Upper lobe of right lung (tissue), 1 donor: ENCODE results near the gene ACSL4. TPM values are rescaled to one million over a fixed set of nuclear protein-coding genes. Genes with fewer than 3 reads are reported as not detected.

ENCODE experiments used
- ATAC-seq: fragments of 200-7000 bp; cut with Tn5 transposase; one replicate; pipeline ENCODE4 v1.9.1; 2020; ENCODE audit warnings: mild to moderate bottlenecking, moderate library complexity
- DNase-seq: peaks from one replicate; pipeline ENCODE4 v3.0.0-alpha.2; 2020
- H3K27ac ChIP-seq: fragments of 200-600 bp; one replicate; pipeline ENCODE4 v1.8.0; 2022
- H3K27me3 ChIP-seq: fragments of 200-600 bp; one replicate; pipeline ENCODE4 v1.8.0; 2022; ENCODE audit warnings: mild to moderate bottlenecking
- H3K36me3 ChIP-seq: fragments of 200-600 bp; one replicate; pipeline ENCODE4 v1.8.0; 2022
- H3K4me1 ChIP-seq: fragments of 200-600 bp; one replicate; pipeline ENCODE4 v1.8.0; 2022
- H3K4me3 ChIP-seq: fragments of 200-600 bp; one replicate; pipeline ENCODE4 v1.8.0; 2022; ENCODE audit warnings: mild to moderate bottlenecking
- H3K9me3 ChIP-seq: fragments of 200-600 bp; one replicate; pipeline ENCODE4 v1.8.0; 2022
- intact Hi-C: fragments of 100-400 bp; cut with DNase I; formaldehyde crosslinking; loops from one replicate; pipeline ENCODE4 v1.11.0; 2022
- total RNA-seq: library from RNA; stranded (reverse); fragmentation: NEBNext Ultra II Directional; extraction: Animal tissue kit (Norgen Biotek cat#: 25700); gene quantifications from one replicate; pipeline ENCODE4 v1.2.1, GENCODE V29; 2021
- TF ChIP-seq, protein P1 (sequence below): fragments of 200-600 bp; IDR thresholded peaks from one replicate; pipeline ENCODE4 v1.8.0; 2022; ENCODE audit warnings: antibody characterized with exemption
- donor health status: DM: no; HTN: yes; CAD: no; lungs with severe emphysema.

The ACSL4 gene
- total RNA-seq, 1 donor from 2014 or later, result 140 TPM

DNA sequence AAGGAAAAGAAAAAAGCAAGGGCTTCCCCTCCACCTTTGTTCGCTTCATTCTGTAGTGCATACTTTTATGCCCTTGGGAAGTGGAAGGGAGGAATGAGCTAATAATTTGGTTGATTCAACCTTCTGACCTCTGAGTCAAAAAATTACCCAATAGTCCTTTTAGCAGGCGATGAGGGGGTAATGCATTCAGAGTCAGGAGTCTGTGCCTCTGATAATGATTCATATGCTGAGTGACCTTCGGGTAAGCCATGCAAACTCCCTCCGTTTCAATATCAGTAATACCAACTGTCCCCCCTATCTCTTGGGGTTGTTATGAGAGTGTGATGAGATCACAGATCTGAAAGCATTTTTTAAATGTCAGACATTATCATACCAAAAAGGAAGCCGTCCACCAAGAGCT is 41.6 kb upstream of the ACSL4 start:
- Histone ChIP-seq H3K4me1 (no peaks in the 10 kb centered on the region), H3K9me3 (no peaks in the 10 kb centered on the region), H3K27ac (no peak overlapping the region), H3K4me3 (no peak overlapping the region), H3K36me3 (no peaks in the 10 kb centered on the region), H3K27me3 (no peaks in the 10 kb centered on the region)
- intact Hi-C loops, result no loop called here
- ATAC-seq (peak; percentile 86), DNase-seq (no peak)
- TF ChIP-seq, protein P1, sequence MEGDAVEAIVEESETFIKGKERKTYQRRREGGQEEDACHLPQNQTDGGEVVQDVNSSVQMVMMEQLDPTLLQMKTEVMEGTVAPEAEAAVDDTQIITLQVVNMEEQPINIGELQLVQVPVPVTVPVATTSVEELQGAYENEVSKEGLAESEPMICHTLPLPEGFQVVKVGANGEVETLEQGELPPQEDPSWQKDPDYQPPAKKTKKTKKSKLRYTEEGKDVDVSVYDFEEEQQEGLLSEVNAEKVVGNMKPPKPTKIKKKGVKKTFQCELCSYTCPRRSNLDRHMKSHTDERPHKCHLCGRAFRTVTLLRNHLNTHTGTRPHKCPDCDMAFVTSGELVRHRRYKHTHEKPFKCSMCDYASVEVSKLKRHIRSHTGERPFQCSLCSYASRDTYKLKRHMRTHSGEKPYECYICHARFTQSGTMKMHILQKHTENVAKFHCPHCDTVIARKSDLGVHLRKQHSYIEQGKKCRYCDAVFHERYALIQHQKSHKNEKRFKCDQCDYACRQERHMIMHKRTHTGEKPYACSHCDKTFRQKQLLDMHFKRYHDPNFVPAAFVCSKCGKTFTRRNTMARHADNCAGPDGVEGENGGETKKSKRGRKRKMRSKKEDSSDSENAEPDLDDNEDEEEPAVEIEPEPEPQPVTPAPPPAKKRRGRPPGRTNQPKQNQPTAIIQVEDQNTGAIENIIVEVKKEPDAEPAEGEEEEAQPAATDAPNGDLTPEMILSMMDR, result no peak

DNA sequence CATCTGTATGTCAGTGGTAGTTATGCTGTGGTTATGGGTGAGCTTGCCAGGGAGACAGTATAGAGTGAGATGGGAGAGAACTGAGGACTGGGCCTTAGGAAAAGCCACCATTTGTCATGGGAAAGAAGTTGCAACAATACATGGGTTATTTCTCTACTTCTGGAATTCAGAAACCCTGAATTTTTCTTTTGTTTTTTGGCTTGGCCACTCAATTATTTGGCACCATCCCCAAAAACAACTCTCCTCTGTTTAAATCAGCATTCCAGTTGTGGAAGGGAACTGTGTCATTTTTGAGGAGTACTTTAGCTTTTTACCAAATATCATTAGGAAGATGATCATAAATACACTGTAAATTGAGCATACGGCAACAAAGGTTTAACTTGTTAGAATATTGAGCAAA is 41.1 kb upstream of the ACSL4 start:
- no peaks in the 10 kb centered on the region for H3K36me3 ChIP-seq
- TF ChIP-seq, protein P1, result no peak
- no peak overlapping the region for H3K27ac ChIP-seq
- H3K27me3 ChIP-seq, result no peaks in the 10 kb centered on the region
- intact Hi-C loops, result no loop called here
- no peaks in the 10 kb centered on the region for H3K4me1 ChIP-seq
- no peak overlapping the region for H3K4me3 ChIP-seq
- H3K9me3 ChIP-seq, result no peaks in the 10 kb centered on the region
- DNase-seq (no peak), ATAC-seq (no peak)

DNA sequence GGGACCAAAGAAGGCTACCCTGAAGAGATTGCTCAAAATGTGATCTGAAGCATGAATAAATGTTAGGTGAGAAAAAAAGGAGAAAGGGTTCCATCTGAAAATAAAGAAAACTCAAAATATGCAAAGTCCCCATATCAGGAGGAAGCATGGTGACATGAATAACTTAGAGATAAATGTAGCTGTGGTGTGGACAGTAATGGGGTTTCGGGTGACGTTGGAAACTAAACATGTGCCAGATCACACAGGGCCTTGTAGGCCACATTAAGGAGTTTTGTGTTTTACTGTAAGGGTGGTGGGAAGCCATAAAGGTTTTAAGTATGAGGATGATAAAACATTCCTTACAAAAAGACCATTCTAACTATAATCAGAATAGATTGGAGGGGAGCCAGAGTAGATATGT is 40.3 kb upstream of the ACSL4 start:
- no peak for ATAC-seq
- no peak for DNase-seq
- Histone ChIP-seq H3K36me3 (no peaks in the 10 kb centered on the region), H3K4me3 (no peak overlapping the region), H3K4me1 (no peaks in the 10 kb centered on the region), H3K27me3 (no peaks in the 10 kb centered on the region), H3K9me3 (no peaks in the 10 kb centered on the region), H3K27ac (no peak overlapping the region)
- intact Hi-C loops, result no loop called here
- TF ChIP-seq, protein P1, result no peak

DNA sequence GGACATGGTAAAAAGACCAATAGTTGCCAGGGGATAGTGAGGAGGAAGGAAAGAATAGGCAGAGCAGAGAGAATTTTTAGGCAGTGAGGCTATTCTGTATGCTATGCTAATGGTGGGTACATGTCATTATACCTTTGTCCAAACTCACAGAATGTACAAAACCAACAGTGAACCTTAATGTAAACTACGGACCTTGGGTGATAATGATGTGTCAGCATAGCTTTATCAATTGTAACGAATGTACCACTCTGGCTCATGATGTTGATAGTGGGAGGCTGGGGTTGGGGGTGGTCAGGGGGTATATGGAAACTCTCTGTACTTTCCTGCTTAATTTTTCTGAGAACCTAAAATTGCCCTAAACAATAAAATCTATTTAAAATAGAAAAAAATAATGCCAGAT is 37.7 kb upstream of the ACSL4 start:
- no peak overlapping the region for H3K4me3 ChIP-seq
- TF ChIP-seq, protein P1, result no peak
- no peaks in the 10 kb centered on the region for H3K4me1 ChIP-seq
- ATAC-seq, result no peak
- H3K27ac ChIP-seq, result no peak overlapping the region
- H3K9me3 ChIP-seq, result no peaks in the 10 kb centered on the region
- DNase-seq, result no peak
- no peaks in the 10 kb centered on the region for H3K36me3 ChIP-seq
- H3K27me3 ChIP-seq, result no peaks in the 10 kb centered on the region
- intact Hi-C loops, result no loop called here

DNA sequence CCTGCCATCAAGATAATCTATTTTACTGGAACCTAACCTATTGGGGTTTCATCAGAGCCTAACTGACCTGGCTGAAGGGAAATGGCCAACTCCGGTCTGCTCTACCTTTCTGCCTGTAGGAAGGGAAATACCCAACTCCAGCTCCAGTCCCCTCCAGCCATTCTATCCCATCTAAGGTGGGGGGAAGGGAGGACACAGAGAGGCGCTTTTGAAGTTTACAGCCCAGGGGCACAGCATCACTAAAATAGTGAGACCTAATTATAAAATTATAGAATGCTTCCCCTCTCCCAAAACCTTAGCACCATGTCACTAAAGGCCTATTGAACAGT is 27.8 kb upstream of the ACSL4 start:
- Histone ChIP-seq H3K4me1 (no peaks in the 10 kb centered on the region), H3K36me3 (no peaks in the 10 kb centered on the region), H3K9me3 (no peaks in the 10 kb centered on the region), H3K4me3 (no peak overlapping the region), H3K27ac (no peak overlapping the region), H3K27me3 (no peaks in the 10 kb centered on the region)
- ATAC-seq (peak; percentile 45), DNase-seq (no peak)
- intact Hi-C loops, result no loop called here
- TF ChIP-seq, protein P1, result no peak

DNA sequence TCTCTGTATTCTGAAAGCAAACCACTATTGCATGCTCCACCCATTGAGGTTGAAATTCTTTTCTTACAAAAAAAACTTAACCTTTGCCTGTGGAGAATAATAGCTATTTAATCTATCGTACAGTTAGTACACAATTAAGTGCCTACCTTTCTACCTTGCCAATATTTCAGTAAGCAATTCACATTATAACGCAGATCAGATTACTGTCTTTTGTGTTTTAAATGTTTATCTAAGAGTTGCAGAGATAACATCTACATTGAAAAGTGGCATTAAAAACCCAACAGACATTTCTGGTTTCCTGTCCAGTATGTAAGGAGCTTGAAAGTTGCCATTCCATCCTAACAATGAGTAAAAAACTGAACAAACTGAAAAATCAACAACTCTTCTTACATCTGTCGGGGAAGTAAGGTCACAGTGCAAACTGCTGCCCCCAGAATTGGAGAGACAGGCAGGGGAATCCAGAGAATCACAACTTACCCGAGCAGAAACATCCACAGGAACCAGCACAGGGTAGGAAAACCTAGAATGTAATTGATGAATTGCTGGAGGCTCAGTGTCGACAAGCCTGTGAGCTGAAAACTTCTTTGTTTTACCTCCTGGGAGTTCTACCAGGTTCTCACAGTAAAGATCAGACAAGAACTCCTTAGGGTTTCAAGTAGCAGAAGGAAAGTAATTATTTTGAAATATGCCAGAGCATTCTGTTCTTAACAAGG is 27.3 kb upstream of the ACSL4 start:
- peak; percentile 65 for ATAC-seq
- H3K4me1 ChIP-seq, result no peaks in the 10 kb centered on the region
- H3K27me3 ChIP-seq, result no peaks in the 10 kb centered on the region
- H3K27ac ChIP-seq, result peak overlapping the region; percentile 30
- TF ChIP-seq, protein P1, result no peak
- H3K4me3 ChIP-seq, result peak overlapping the region; percentile 29
- H3K9me3 ChIP-seq, result no peaks in the 10 kb centered on the region
- DNase-seq, result no peak
- H3K36me3 ChIP-seq, result no peaks in the 10 kb centered on the region
- intact Hi-C loops, result no loop called here
